SK-N-SH (cell line): ENCODE results near the gene ATP6V0A1. TPM values are rescaled to one million over a fixed set of nuclear protein-coding genes. Genes with fewer than 3 reads are reported as not detected.
"Not testable (repeated sequence)": the region's sequence is repeated elsewhere in the genome, so short reads cannot be mapped to it uniquely, and the experiment has no call there.

Source experiments
- CTCF ChIA-PET: fragments of 300-600, 350-600 bp; formaldehyde crosslinking; extraction: SDS; loops from one replicate; lab custom pipeline; 2021; lab: Yijun Ruan, JAX
- POLR2A ChIA-PET: fragments of 350-600 bp; sonication (Branson Sonifier 250); formaldehyde crosslinking; extraction: SDS; loops from one replicate; lab custom pipeline; 2020; ENCODE audit warnings: antibody characterized with exemption, inconsistent platforms; lab: Yijun Ruan, JAX
- DNase-seq: peaks from one replicate; pipeline ENCODE4 v3.0.0; 2012
- H2AFZ ChIP-seq: fragments of 200-600 bp; sonication (generic); 2 replicates; pipeline ENCODE4 v1.8.1; 2016; ENCODE audit warnings: antibody characterized with exemption, mild to moderate bottlenecking, low read depth
- H3F3A ChIP-seq: fragments of 200-600 bp; sonication (generic); replicated peaks from 2 replicates; pipeline ENCODE3; 2016; ENCODE audit warnings: antibody characterized with exemption, mild to moderate bottlenecking; ENCODE audit not compliant: insufficient read depth
- H3K27ac ChIP-seq, 2 experiments: fragments of 200-500 bp in 1 of 2; fragments of 200-600 bp in 1 of 2; sonication (Bioruptor generic) in 1 of 2; sonication (generic), shearing (Covaris generic) in 1 of 2; 2 replicates each; pipeline versions ENCODE4 v1.5.1 to v1.6.1; 2014 to 2016; ENCODE audit warnings: low read depth in 2 of 2, inconsistent platforms in 1 of 2, low read length in 1 of 2, mild to moderate bottlenecking in 1 of 2, mixed read lengths in 1 of 2
- H3K27me3 ChIP-seq: fragments of 200-600 bp; sonication (generic), shearing (Covaris generic); 2 replicates; pipeline ENCODE4 v1.6.1; 2016; ENCODE audit warnings: mixed run types; ENCODE audit not compliant: insufficient read depth
- H3K36me3 ChIP-seq, 2 experiments: fragments of 200-500 bp in 1 of 2; fragments of 200-600 bp in 1 of 2; sonication (Bioruptor generic) in 1 of 2; sonication (generic) in 1 of 2; replicated peaks in 1 of 2; 2 replicates each; pipeline versions ENCODE3 to v1.5.1; 2014 to 2016; ENCODE audit warnings: low read length in 1 of 2, mild to moderate bottlenecking in 1 of 2; ENCODE audit not compliant: insufficient read depth in 2 of 2, control insufficient read depth in 1 of 2
- H3K4me1 ChIP-seq, 2 experiments: fragments of 200-500 bp in 1 of 2; fragments of 200-600 bp in 1 of 2; sonication (Bioruptor generic) in 1 of 2; sonication (generic), shearing (Covaris generic) in 1 of 2; 2 replicates each; pipeline versions ENCODE4 v1.5.1 to v1.6.1; 2014 to 2016; ENCODE audit warnings: low read depth in 1 of 2, low read length in 1 of 2, mixed run types in 1 of 2; ENCODE audit not compliant: insufficient read depth in 2 of 2, control insufficient read depth in 1 of 2
- H3K4me2 ChIP-seq: fragments of 200-600 bp; sonication (generic), shearing (Covaris generic); 2 replicates; pipeline ENCODE4 v1.6.1; 2017; ENCODE audit warnings: mixed run types
- H3K4me3 ChIP-seq, 2 experiments: fragments of 200-500 bp in 1 of 2; fragments of 200-600 bp in 1 of 2; sonication (Bioruptor generic) in 1 of 2; sonication (generic), shearing (Covaris generic) in 1 of 2; 2 replicates each; pipeline versions ENCODE4 v1.5.1 to v1.8.1; 2014 to 2016; ENCODE audit warnings: low read depth in 2 of 2, inconsistent platforms in 1 of 2, low read length in 1 of 2, mild to moderate bottlenecking in 1 of 2, mixed read lengths in 1 of 2, moderate library complexity in 1 of 2
- H3K79me2 ChIP-seq: fragments of 200-600 bp; sonication (generic); 2 replicates; pipeline ENCODE4 v1.8.1; 2017; ENCODE audit warnings: mild to moderate bottlenecking; ENCODE audit not compliant: insufficient read depth
- H3K9ac ChIP-seq: fragments of 200-600 bp; sonication (generic); 2 replicates; pipeline ENCODE4 v1.6.1; 2017; ENCODE audit warnings: mixed run types
- H3K9me2 ChIP-seq: fragments of 200-600 bp; sonication (generic); 2 replicates; pipeline ENCODE4 v1.6.1; 2017; ENCODE audit warnings: mixed run types
- H3K9me3 ChIP-seq: fragments of 200-600 bp; sonication (generic); 2 replicates; pipeline ENCODE4 v1.6.1; 2017; ENCODE audit warnings: mixed run types, mild to moderate bottlenecking, moderate library complexity
- H4K20me1 ChIP-seq: fragments of 200-600 bp; sonication (generic); 2 replicates; pipeline ENCODE4 v1.6.1; 2017; ENCODE audit warnings: mild to moderate bottlenecking, mixed run types; ENCODE audit not compliant: insufficient read depth
- EZH2phosphoT487 ChIP-seq: fragments of 200-600 bp; sonication (generic); IDR thresholded peaks from 2 replicates; pipeline ENCODE4 v1.6.1; 2017; ENCODE audit warnings: low read depth, mixed run types, mild to moderate bottlenecking, antibody characterized with exemption, moderate library complexity, borderline replicate concordance
- FOXJ3 ChIP-seq: sonication (generic); formaldehyde crosslinking; IDR thresholded peaks from 2 replicates; pipeline ENCODE4 v1.5.1; 2020; ENCODE audit warnings: mild to moderate bottlenecking, missing genetic modification reagents
- MXI1 ChIP-seq: IDR thresholded peaks from 2 replicates; pipeline ENCODE4 v1.6.1; 2012; ENCODE audit warnings: mild to moderate bottlenecking, low read depth, low read length, improper control_type of control experiment
- PBX3 ChIP-seq: IDR thresholded peaks from 2 replicates; pipeline ENCODE4; 2012
- POLR2AphosphoS5 ChIP-seq: IDR thresholded peaks from 2 replicates; pipeline ENCODE4 v1.6.1; 2012; ENCODE audit warnings: low read depth, low read length
- RAD21 ChIP-seq: IDR thresholded peaks from 2 replicates; pipeline ENCODE4 v1.6.1; 2012; ENCODE audit warnings: mild to moderate bottlenecking, low read length
- RXRA ChIP-seq: IDR thresholded peaks from 2 replicates; pipeline ENCODE4 v1.4.0; 2012; ENCODE audit warnings: low read depth, mild to moderate bottlenecking, borderline replicate concordance
- TCF12 ChIP-seq: IDR thresholded peaks from 2 replicates; pipeline ENCODE4 v1.4.0; 2012
- WGBS: methylation state at CpG from one replicate; pipeline ENCODE4 v1.1.6; 2017; ENCODE audit warnings: low lambda C conversion rate; 5-methylcytosine and 5-hydroxymethylcytosine counted together
- polyA plus RNA-seq, 3 experiments: library from polyadenylated mRNA; depleted of rRNA; stranded (reverse); fragments of >200 nt; gene quantifications; 2 replicates each; pipeline ENCODE4 v1.2.3, GENCODE V29; 2012
- TF ChIP-seq, protein P1 (sequence below): IDR thresholded peaks from 2 replicates; pipeline ENCODE4 v1.4.0; 2012; ENCODE audit warnings: low read depth, borderline replicate concordance
- TF ChIP-seq, protein P2 (sequence below): IDR thresholded peaks from 2 replicates; pipeline ENCODE4 v1.4.0; 2012; ENCODE audit warnings: low read depth

ATP6V0A1 gene
- polyA plus RNA-seq, 1 of the 3 experiments (the other 2 are of a cell fraction), result 31.7 TPM

GRCh38 chr17:42548993-42549755, 90.5 kb downstream of the ATP6V0A1 start:
- no peak overlapping the region for H3K4me3 ChIP-seq
- POLR2A ChIA-PET, result no interaction called here
- peaks cover 8% of the 10 kb centered on the region for H3F3A ChIP-seq
- H3K9me3 ChIP-seq, result no peaks in the 10 kb centered on the region
- H3K9ac ChIP-seq, result no peak overlapping the region
- peaks cover 3 to 9% of the 10 kb centered on the region in 2 experiments for H3K36me3 ChIP-seq
- peaks cover 2 to 14% of the 10 kb centered on the region in 2 experiments; a peak in 1 of 4 replicates for H3K4me1 ChIP-seq
- H3K4me2 ChIP-seq, result no peak overlapping the region
- 84% methylated on average over 14 of the region's 14 CpGs for WGBS
- H2AFZ ChIP-seq, result no peak overlapping the region
- H3K9me2 ChIP-seq, result no peaks in the 10 kb centered on the region
- no peak overlapping the region for H3K27ac ChIP-seq
- TF ChIP-seq RXRA (no peak), FOXJ3 (CRISPR knock-in tag) (no peak), TCF12 (no peak), PBX3 (no peak), MXI1 (no peak), EZH2phosphoT487 (no peak), RAD21 (no peak), POLR2AphosphoS5 (no peak)
- TF ChIP-seq, protein P1, sequence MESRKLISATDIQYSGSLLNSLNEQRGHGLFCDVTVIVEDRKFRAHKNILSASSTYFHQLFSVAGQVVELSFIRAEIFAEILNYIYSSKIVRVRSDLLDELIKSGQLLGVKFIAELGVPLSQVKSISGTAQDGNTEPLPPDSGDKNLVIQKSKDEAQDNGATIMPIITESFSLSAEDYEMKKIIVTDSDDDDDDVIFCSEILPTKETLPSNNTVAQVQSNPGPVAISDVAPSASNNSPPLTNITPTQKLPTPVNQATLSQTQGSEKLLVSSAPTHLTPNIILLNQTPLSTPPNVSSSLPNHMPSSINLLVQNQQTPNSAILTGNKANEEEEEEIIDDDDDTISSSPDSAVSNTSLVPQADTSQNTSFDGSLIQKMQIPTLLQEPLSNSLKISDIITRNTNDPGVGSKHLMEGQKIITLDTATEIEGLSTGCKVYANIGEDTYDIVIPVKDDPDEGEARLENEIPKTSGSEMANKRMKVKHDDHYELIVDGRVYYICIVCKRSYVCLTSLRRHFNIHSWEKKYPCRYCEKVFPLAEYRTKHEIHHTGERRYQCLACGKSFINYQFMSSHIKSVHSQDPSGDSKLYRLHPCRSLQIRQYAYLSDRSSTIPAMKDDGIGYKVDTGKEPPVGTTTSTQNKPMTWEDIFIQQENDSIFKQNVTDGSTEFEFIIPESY, result no peak
- TF ChIP-seq, protein P2, sequence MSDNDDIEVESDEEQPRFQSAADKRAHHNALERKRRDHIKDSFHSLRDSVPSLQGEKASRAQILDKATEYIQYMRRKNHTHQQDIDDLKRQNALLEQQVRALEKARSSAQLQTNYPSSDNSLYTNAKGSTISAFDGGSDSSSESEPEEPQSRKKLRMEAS, result no peak
- TF ChIP-seq, all 33 proteins: peak for 0
- Histone ChIP-seq H3K79me2 (peaks cover 35% of the 10 kb centered on the region; the same call in 1 of the 2 replicates), H4K20me1 (no peaks in the 10 kb centered on the region), H3K27me3 (no peaks in the 10 kb centered on the region)
- no peak for DNase-seq
- CTCF ChIA-PET, result no interaction called here

- Histone ChIP-seq H3K79me2 (peaks cover 51% of the 10 kb centered on the region), H3K4me2 (peak within 1 kb of the TSS; percentile 97), H3K4me1 (peaks cover 2 to 20% of the 10 kb centered on the region in 2 experiments; a peak in 1 of 4 replicates), H3K4me3 (peak within 1 kb of the TSS; percentile 79 to 89), H3F3A (peaks cover 11% of the 10 kb centered on the region), H3K9ac (peak within 1 kb of the TSS; percentile 87), H3K27ac (peak within 1 kb of the TSS; percentile 9 to 69; a peak in 2 of 4 replicates)
- DNase-seq, H3K9me2 ChIP-seq, H4K20me1 ChIP-seq, H3K27me3 ChIP-seq, H2AFZ ChIP-seq, H3K9me3 ChIP-seq, H3K36me3 ChIP-seq: not testable (repeated sequence)
- POLR2A ChIA-PET, result interaction anchor here (1.4 kb wide), 1 partner anchor 10 kb away, joined by 9 read pairs; no protein-coding TSS in a partner anchor
- CTCF ChIA-PET, result interaction anchor here (0.8 kb wide), 1 partner anchor 220 kb away, joined by 4 read pairs; no protein-coding TSS in a partner anchor
- WGBS, result 97% methylated on average over 11 of the region's 15 CpGs
Observed at GRCh38 chr17:42552736-42553135, 94.1 kb downstream of the ATP6V0A1 start, which contains the start of gene HSD17B1. Gene HSD17B1, plus strand, starts transcription at chr17:42552923. Its CDS starts 11 bp downstream, at chr17:42552934.
